GM18519 (cell line): ENCODE measurements around the gene FAM168A.

ENCODE experiments used
- ATAC-seq: cut with Tn5 transposase; IDR thresholded peaks from one replicate; pipeline ENCODE4 v1.9.1; 2021; ENCODE audit warnings: mild to moderate bottlenecking, moderate library complexity; ENCODE audit not compliant: unreplicated experiment, low FRiP score

Gene FAM168A

GRCh38 chr11:73356979-73357860, 240.7 kb downstream of the FAM168A start:
- no peak for ATAC-seq

- ATAC-seq = no peak
These were observed 242.8 kb downstream of the FAM168A start for GRCh38 chr11:73355109-73355508.

- no peak for ATAC-seq
These were observed 244.5 kb downstream of the FAM168A start for GRCh38 chr11:73353422-73353821.

DNA sequence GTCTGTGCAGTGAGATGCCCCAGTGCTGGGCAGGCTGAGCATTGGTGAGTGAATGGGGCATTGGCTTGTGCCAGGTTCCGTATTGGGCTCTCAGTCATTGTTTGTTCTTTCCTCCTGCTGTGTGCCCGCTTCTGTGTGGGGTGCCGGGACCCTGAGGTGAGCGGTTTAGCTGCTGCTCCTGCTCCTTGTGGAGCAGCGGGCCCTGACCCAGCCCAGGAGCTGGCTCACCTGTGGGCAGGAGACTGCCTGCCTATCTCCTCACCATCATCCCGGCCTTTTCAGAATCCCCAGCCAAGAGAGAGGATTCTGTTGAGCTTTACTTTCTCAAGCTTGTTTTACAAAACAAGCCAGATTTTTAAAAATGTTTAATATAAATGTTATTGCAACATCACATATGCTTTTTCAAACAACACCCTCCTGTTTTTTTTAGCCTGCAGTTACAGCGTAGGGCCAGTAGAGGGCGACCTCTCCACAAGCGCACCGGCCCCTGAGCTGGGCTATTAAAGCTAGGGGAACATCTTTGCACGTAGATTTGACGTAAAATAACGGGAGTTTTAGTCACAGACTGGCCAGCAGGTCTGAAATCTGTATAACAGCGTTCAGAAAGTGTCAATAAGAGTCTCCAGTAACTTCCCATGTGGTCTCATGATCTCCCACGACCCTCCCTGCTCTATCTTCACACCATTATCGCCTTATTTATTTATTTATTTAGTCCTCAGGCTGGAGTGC, 246.8 kb downstream of the FAM168A start:
- no peak for ATAC-seq
